HCT116 (cell line): Measurements from ENCODE around the gene UPF2. TPM values are rescaled to one million over a fixed set of nuclear protein-coding genes. Genes with fewer than 3 reads are reported as not detected.

ENCODE experiments used
- ATAC-seq: fragments of 200-7000 bp; cut with Tn5 transposase; 2 replicates; pipeline ENCODE4 v1.9.1; 2020; ENCODE audit warnings: mild to moderate bottlenecking, moderate library complexity
- BruUV-seq: library from RNA; stranded (reverse); fragments of 400-500 nt; replicated peaks from 2 replicates; lab custom pipeline; 2021; lab: Mats Ljungman, UMichigan
- CTCF ChIA-PET: fragments of 300-600 bp; sonication (Branson Sonifier 250); formaldehyde crosslinking; loops from one replicate; lab custom pipeline; 2021; ENCODE audit warnings: antibody characterized with exemption; lab: Charles Lee
- POLR2A ChIA-PET: fragments of 300-600, 350-600 bp; sonication (Branson Sonifier 250); formaldehyde crosslinking; loops from one replicate; lab custom pipeline; 2021; ENCODE audit warnings: antibody characterized with exemption; lab: Charles Lee
- RAD21 ChIA-PET, 2 experiments: fragments of 300-600 bp; sonication (Branson Sonifier 250); formaldehyde crosslinking; loops; one replicate each; lab custom pipeline; 2023; ENCODE audit warnings: low total read pairs in 2 of 2; ENCODE audit not compliant: uncharacterized antibody in 2 of 2, unreplicated experiment in 2 of 2, low non-redundant PET in 1 of 2; lab: Charles Lee
- DNase-seq: peaks from one replicate; pipeline ENCODE4 v3.0.0-alpha.2; 2010; ENCODE audit warnings: low read depth, low spot score
- H2AFZ ChIP-seq: fragments of 200-600 bp; shearing (Covaris generic), sonication (generic); 2 replicates; pipeline ENCODE4 v1.6.1; 2017; ENCODE audit warnings: low read depth, mixed run types, mixed read lengths, antibody characterized with exemption, low read length; ENCODE audit not compliant: poor library complexity, severe bottlenecking
- H3K27ac ChIP-seq: 2 replicates; pipeline ENCODE4 v1.5.1; 2012; ENCODE audit warnings: low read depth, low read length
- H3K27me3 ChIP-seq: fragments of 200-600 bp; sonication (generic); 2 replicates; pipeline ENCODE4 v1.6.1; 2016; ENCODE audit warnings: mixed run types, low read length, mixed read lengths; ENCODE audit not compliant: insufficient read depth
- H3K36me3 ChIP-seq, 2 experiments: fragments of 200-500 bp in 1 of 2; fragments of 200-600 bp in 1 of 2; sonication (Bioruptor generic) in 1 of 2; sonication (generic) in 1 of 2; 2 replicates each; pipeline versions ENCODE4 v1.5.1 to v1.6.1; 2014 to 2016; ENCODE audit warnings: low read length in 2 of 2, inconsistent platforms in 1 of 2, mixed read lengths in 1 of 2, mixed run types in 1 of 2; ENCODE audit not compliant: insufficient read depth in 2 of 2, control insufficient read depth in 1 of 2
- H3K4me1 ChIP-seq, 2 experiments: fragments of 200-600 bp in 1 of 2; sonication (generic) in 1 of 2; 2 replicates each; pipeline versions ENCODE4 v1.5.1 to v1.6.1; 2012 to 2017; ENCODE audit warnings: low read length in 2 of 2, inconsistent platforms in 1 of 2, mild to moderate bottlenecking in 1 of 2, mixed read lengths in 1 of 2, mixed run types in 1 of 2, moderate library complexity in 1 of 2; ENCODE audit not compliant: insufficient read depth in 2 of 2, control insufficient read depth in 1 of 2
- H3K4me2 ChIP-seq: fragments of 200-600 bp; sonication (generic); 2 replicates; pipeline ENCODE4 v1.6.1; 2017; ENCODE audit warnings: mixed run types, low read length, mixed read lengths
- H3K4me3 ChIP-seq, 2 experiments: fragments of 200-600 bp in 1 of 2; sonication (generic) in 1 of 2; replicated peaks in 1 of 2; 2 replicates each; pipeline ENCODE4 v1.5.1; 2011 to 2016; ENCODE audit warnings: low read length in 2 of 2, control low read depth in 1 of 2, low read depth in 1 of 2, mild to moderate bottlenecking in 1 of 2, mixed read lengths in 1 of 2, mixed run types in 1 of 2
- H3K79me2 ChIP-seq: fragments of 200-600 bp; sonication (generic); 2 replicates; pipeline ENCODE4 v1.6.1; 2017; ENCODE audit warnings: mild to moderate bottlenecking, mixed run types, low read length, moderate library complexity, mixed read lengths; ENCODE audit not compliant: insufficient read depth
- H3K9ac ChIP-seq: fragments of 200-600 bp; sonication (generic); 2 replicates; pipeline ENCODE4 v1.6.1; 2016; ENCODE audit warnings: low read length, mixed read lengths
- H3K9me2 ChIP-seq: fragments of 200-600 bp; sonication (generic), shearing (Covaris generic); 2 replicates; pipeline ENCODE4 v1.6.1; 2017; ENCODE audit warnings: mixed run types, mild to moderate bottlenecking, moderate library complexity; ENCODE audit not compliant: insufficient read depth
- H3K9me3 ChIP-seq, 2 experiments: fragments of 200-500 bp in 1 of 2; fragments of 200-600 bp in 1 of 2; sonication (Bioruptor generic) in 1 of 2; sonication (generic) in 1 of 2; 2 replicates each; pipeline ENCODE4 v1.6.1; 2014 to 2017; ENCODE audit warnings: low read length in 2 of 2, mixed read lengths in 2 of 2, inconsistent platforms in 1 of 2, low read depth in 1 of 2, mild to moderate bottlenecking in 1 of 2, mixed run types in 1 of 2, moderate library complexity in 1 of 2; ENCODE audit not compliant: control insufficient read depth in 1 of 2, insufficient read depth in 1 of 2
- H4K20me1 ChIP-seq: fragments of 200-600 bp; sonication (generic), shearing (Covaris generic); 2 replicates; pipeline ENCODE4 v1.6.1; 2017; ENCODE audit warnings: mixed run types, mild to moderate bottlenecking, moderate library complexity; ENCODE audit not compliant: insufficient read depth
- CBX3 ChIP-seq: IDR thresholded peaks from 2 replicates; pipeline ENCODE4 v1.6.1; 2012; ENCODE audit warnings: low read depth
- CEBPB ChIP-seq: IDR thresholded peaks from 2 replicates; pipeline ENCODE4 v1.6.1; 2012; ENCODE audit warnings: low read depth
- EGR1 ChIP-seq: IDR thresholded peaks from 2 replicates; pipeline ENCODE4 v1.6.1; 2012; ENCODE audit warnings: low read depth
- JUND ChIP-seq: IDR thresholded peaks from 2 replicates; pipeline ENCODE4 v1.6.1; 2012
- SIN3A ChIP-seq: IDR thresholded peaks from 2 replicates; pipeline ENCODE4 v1.6.1; 2012; ENCODE audit warnings: low read depth
- SP1 ChIP-seq: IDR thresholded peaks from 2 replicates; pipeline ENCODE4 v1.6.1; 2012; ENCODE audit warnings: low read depth
- SRF ChIP-seq: IDR thresholded peaks from 2 replicates; pipeline ENCODE4 v1.6.1; 2012; ENCODE audit warnings: low read depth
- intact Hi-C: fragments of 100-400 bp; cut with micrococcal nuclease; formaldehyde crosslinking; loops from 2 replicates; pipeline ENCODE4 v1.10.0; 2022
- total RNA-seq: library from RNA; stranded (reverse); gene quantifications from one replicate; pipeline ENCODE4 v1.2.1, GENCODE V29; 2021; ENCODE audit not compliant: unreplicated experiment

Gene UPF2
- total RNA-seq, 1 experiment from 2014 or later = 27.3 TPM

DNA sequence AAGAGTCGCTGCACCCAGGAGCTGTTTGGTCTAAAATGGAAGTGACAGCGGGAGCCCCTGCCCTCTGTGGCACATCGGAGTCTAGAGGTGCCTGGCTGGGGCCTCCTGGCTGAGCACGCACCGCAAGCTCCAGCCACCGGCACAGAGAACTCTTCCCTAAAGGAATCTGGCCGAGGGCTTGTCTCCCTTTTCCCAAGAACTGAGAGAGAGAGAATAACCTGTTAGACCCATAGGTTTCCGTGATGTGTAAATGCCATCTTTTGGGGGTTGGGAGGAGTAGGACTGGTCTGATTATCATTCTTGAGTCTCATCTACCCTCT is 172.2 kb downstream of the UPF2 start:
- ChIA-PET RAD21 (no interaction called here), POLR2A (no interaction called here), CTCF (no interaction called here)
- no peak for TF ChIP-seq JUND
- TF ChIP-seq CBX3 = no peak
- no peak for TF ChIP-seq SRF
- TF ChIP-seq EGR1 = no peak
- TF ChIP-seq SP1 = no peak
- TF ChIP-seq CEBPB = no peak
- TF ChIP-seq SIN3A = no peak
- H4K20me1 ChIP-seq = no peaks in the 10 kb centered on the region
- no peak overlapping the region for H3K4me2 ChIP-seq
- H3K4me3 ChIP-seq = no peak overlapping the region
- H2AFZ ChIP-seq = no peak overlapping the region
- intact Hi-C loops = no loop called here
- H3K27me3 ChIP-seq = no peaks in the 10 kb centered on the region
- no peak for DNase-seq
- peaks cover 20 to 33% of the 10 kb centered on the region in 2 experiments for H3K4me1 ChIP-seq
- no peaks in the 10 kb centered on the region for H3K9me3 ChIP-seq
- ATAC-seq = no peak
- no TSS peak for BruUV-seq
- H3K9ac ChIP-seq = no peak overlapping the region
- peaks cover 20% of the 10 kb centered on the region; the same call in 1 of the 2 replicates for H3K79me2 ChIP-seq
- no peak overlapping the region for H3K27ac ChIP-seq
- H3K9me2 ChIP-seq = no peaks in the 10 kb centered on the region
- peaks cover 6 to 30% of the 10 kb centered on the region in 2 experiments; a peak in 2 of 4 replicates for H3K36me3 ChIP-seq

Other genes starting within 250 kb of the UPF2 start
- 46.2 TPM for gene PROSER2, start 219.5 kb downstream of the UPF2 start, total RNA-seq
- 20.6 TPM for gene DHTKD1, start 26.1 kb upstream of the UPF2 start, total RNA-seq
- 10.0 TPM for gene SEC61A2, start 86.9 kb upstream of the UPF2 start, total RNA-seq
- gene NUDT5, start 153.1 kb upstream of the UPF2 start, total RNA-seq = 101 TPM
- gene CDC123, start 153.4 kb upstream of the UPF2 start, total RNA-seq = 132 TPM